Measurements from ENCODE around the gene ZCCHC4.

DNA sequence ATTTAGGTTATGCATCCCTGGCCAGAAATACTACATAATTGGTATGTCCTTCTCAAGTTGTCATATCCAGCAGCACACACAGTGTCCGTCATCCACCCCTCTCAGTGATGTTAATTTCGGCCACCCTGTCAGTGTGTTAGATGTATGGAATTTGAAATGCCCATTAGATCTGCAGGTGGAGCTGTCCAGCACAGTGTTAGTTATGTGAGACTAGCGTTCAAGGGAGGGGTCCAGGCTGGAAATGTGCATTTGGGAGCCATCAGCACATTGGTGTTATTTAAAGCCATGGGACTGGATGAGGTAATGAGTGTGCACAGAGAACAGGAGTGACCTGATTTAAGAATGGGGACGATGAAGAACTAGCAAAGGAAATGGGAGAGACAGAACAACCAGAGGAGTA lies 86.9 kb downstream of the ZCCHC4 start:
- peak; percentile 27 to 81; a peak in 2 of 4 replicates for TF ChIP-seq REST (IDR thresholded peaks at IDR 0.05; ENCODE audit: insufficient read depth in 1 of 2, low read depth in 2 of 2, low read length in 2 of 2)
- TF ChIP-seq POLR2AphosphoS5 (IDR thresholded peaks at IDR 0.05; ENCODE audit: low read depth, low read length): no peak
